ENCODE measurements around the gene CNGA4. TPM values are rescaled to one million over a fixed set of nuclear protein-coding genes. Genes with fewer than 3 reads are reported as not detected.
"Not testable (repeated sequence)": the region's sequence is repeated elsewhere in the genome, so short reads cannot be mapped to it uniquely, and the experiment has no call there.

The CNGA4 gene
- total RNA-seq, 2 experiments from 2014 or later: 0.20 to 0.30 TPM

DNA sequence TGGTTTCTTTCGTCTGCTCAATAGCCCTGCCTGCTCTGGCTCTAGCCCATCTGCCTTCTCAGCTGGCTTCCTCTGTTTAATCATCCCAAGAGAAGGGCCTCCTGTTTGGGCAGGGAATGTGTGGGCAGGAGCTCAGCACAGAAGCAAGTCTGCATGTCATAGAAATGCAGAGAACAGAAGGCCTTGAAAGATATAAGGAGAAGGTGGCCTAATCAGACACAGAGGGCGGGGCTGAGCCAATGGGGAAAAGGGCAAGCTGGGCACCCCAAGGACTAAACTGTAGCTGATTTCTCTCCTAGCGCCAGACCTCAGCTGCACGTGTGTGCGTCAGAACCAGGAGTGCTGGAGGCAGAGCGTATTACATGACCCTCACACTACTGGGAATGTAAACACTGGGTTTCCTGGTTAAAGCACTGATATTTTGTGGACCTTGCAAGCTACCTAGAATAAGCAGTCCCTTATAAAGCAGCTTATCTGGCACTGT, 13.1 kb downstream of the CNGA4 start:
- ChIA-PET POLR2A (interaction anchor here (1.3 kb wide), 1 partner anchor 109 kb away, joined by 3 read pairs; no protein-coding TSS in a partner anchor), CTCF (interaction anchor here (0.6 to 6.7 kb wide), 14 partner anchors 8 to 167 kb away, joined by 3 to 117 read pairs (median 6); partner anchors contain the start of genes APBB1, CCKBR, CNGA4 and FHIP1B)
- Mint-ChIP-seq H3K4me3 (no peak overlapping the region), H3K36me3 (ENCODE audit: low read depth) (no peaks in the 10 kb centered on the region), H3K9me3 (no peaks in the 10 kb centered on the region), H3K27ac (no peak overlapping the region), H3K27me3 (peaks cover 4% of the 10 kb centered on the region), H3K4me1 (no peaks in the 10 kb centered on the region)
- no peak for DNase-seq

DNA sequence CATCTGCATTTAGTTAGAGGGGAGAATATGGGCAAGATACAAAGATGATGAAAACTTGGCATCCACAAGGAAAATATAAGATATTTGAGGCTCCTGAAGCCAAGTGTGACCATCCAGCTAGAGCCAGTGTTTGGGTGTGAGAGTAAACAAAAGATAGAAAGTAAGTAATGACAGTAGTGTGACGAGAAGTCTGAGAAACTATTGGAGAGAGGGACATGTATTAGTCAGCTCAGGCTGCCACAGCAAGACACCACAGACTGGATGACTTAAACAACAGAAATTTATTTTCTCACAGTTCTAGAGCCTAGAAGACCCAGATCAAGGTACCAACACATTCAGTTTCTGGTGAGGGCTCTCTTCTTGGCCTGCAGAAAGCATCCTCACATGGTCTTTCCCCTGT, 14.3 kb downstream of the CNGA4 start:
- H3K27ac Mint-ChIP-seq: no peak overlapping the region
- H3K9me3 Mint-ChIP-seq: no peaks in the 10 kb centered on the region
- no peaks in the 10 kb centered on the region for H3K36me3 Mint-ChIP-seq (ENCODE audit: low read depth)
- ChIA-PET CTCF (interaction anchor here (1.2 to 6.7 kb wide), 4 partner anchors 15 to 109 kb away, joined by 3 to 117 read pairs (median 44); partner anchors contain the start of gene CNGA4), POLR2A (no interaction called here)
- no peaks in the 10 kb centered on the region for H3K27me3 Mint-ChIP-seq
- DNase-seq: no peak
- no peak overlapping the region for H3K4me3 Mint-ChIP-seq
- no peaks in the 10 kb centered on the region for H3K4me1 Mint-ChIP-seq

DNA sequence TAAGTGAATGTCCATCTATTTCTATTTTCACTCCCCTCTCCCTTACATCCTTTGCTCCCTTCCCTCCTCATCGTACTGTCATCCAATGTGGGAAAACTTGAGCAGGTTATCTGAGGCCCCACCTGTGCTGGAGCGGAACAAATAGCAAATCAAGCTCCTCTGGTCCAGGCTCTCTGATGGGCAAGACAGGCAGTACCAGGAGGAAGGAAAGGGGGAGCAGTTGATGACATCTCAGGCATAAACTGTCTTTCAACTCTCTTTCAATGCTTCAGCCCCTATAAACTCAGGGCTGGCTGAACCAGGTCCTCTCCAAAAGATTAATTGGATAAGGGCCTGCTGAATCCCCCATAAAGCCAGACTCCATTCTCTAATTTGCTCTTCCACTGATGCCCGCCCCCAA, 19.3 kb downstream of the CNGA4 start:
- no peak overlapping the region for H3K27ac Mint-ChIP-seq
- ChIA-PET POLR2A (no interaction called here), CTCF (interaction anchor here (1.1 to 1.7 kb wide), 3 partner anchors 16 to 105 kb away, joined by 3 to 4 read pairs (median 3); no protein-coding TSS in a partner anchor)
- peaks cover 3% of the 10 kb centered on the region for H3K4me1 Mint-ChIP-seq
- H3K27me3 Mint-ChIP-seq: no peaks in the 10 kb centered on the region
- H3K4me3 Mint-ChIP-seq: no peak overlapping the region
- no peaks in the 10 kb centered on the region for H3K36me3 Mint-ChIP-seq (ENCODE audit: low read depth)
- no peak for DNase-seq
- no peaks in the 10 kb centered on the region for H3K9me3 Mint-ChIP-seq

DNA sequence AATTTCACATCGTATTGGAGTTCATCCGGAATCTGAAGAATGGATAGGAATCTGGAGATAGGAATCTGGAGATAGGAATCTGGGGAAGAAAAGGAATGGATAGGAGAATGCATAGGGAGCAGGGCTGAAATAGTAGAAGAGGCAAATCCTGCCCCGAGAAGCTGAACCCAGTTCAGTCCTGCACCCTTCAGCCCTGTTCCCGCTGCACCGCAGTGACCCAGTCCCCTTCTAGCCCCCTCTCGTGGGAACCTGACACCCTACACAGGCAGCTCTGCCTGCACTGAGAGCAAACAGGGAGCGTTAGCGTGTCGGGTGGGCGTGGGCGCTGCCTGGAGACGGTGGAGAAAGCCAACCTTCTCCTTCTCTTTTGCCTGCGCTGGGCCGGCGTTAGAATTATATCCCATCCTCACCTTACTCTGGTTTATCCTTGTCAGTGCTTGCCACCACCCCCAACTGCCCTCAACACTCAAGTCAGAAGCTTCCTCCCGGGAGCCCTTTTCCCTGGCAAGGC, 19.7 kb downstream of the CNGA4 start:
- no peak for DNase-seq
- CTCF ChIA-PET: interaction anchor here (1.1 to 3.1 kb wide), 4 partner anchors 16 to 104 kb away, joined by 3 to 12 read pairs (median 4); no protein-coding TSS in a partner anchor
- Mint-ChIP-seq H3K27me3 (no peaks in the 10 kb centered on the region), H3K27ac (no peak overlapping the region), H3K4me3 (no peak overlapping the region), H3K36me3 (ENCODE audit: low read depth) (no peaks in the 10 kb centered on the region), H3K9me3 (no peaks in the 10 kb centered on the region), H3K4me1 (peaks cover 3% of the 10 kb centered on the region)
- POLR2A ChIA-PET: no interaction called here

DNA sequence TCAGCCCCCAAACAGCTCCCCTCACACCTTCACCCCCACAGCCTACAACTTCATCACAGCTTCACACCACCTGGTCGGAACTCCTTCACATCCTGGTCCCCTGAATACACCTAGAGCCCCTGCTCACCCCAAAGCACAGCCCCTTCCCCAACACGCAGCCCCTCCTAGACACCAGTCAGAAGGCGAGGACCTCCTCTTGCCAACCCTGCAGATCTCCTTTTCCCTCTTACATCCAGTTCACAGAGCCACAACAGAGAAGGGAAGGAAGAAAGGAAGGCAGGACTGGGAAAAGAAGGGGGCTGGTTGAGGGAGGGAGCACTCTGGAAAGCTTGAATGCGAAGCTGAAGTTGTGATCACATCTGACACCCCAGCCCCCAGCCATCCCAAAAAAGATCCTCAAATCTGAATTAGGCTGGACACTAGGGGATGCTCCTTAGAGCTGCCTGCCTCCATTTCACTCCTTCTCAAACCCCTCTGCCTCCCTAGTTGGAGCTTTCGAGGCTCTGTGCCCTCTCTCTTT, 21.4 kb downstream of the CNGA4 start:
- Mint-ChIP-seq H3K27ac (no peak overlapping the region), H3K36me3 (ENCODE audit: low read depth) (no peaks in the 10 kb centered on the region), H3K4me1 (peaks cover 3% of the 10 kb centered on the region), H3K27me3 (peaks cover 4% of the 10 kb centered on the region), H3K4me3 (no peak overlapping the region), H3K9me3 (no peaks in the 10 kb centered on the region)
- POLR2A ChIA-PET: interaction anchor here (2.2 kb wide), 1 partner anchor 59 kb away, joined by 5 read pairs; the partner anchor contains the start of gene CAVIN3
- DNase-seq: no peak
- CTCF ChIA-PET: interaction anchor here (0.9 to 3.1 kb wide), 4 partner anchors 9 to 103 kb away, joined by 3 to 21 read pairs (median 10); no protein-coding TSS in a partner anchor

DNA sequence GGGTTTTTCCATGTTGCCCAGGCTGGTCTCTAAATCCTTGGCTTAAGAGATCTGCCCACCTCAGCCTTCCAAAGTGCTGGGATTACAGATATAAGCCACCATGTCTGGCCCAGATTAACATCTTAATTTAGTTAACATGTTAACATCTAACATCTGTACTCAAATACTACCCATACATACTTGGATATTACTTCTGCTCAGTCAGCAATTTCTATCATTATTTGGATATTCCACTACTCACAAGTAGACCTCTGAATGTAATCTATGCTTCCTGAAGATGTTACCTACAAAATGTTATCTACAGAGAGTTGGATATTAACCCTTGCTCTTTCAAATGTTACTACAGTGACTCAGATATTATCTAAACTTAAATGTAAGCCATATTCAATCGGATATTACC, 24.8 kb downstream of the CNGA4 start:
- ChIA-PET CTCF (no interaction called here), POLR2A (no interaction called here)
- Mint-ChIP-seq H3K4me3 (no peak overlapping the region), H3K36me3 (ENCODE audit: low read depth) (no peaks in the 10 kb centered on the region), H3K9me3 (no peaks in the 10 kb centered on the region), H3K27me3 (peaks cover 12% of the 10 kb centered on the region), H3K27ac (no peak overlapping the region), H3K4me1 (peaks cover 3% of the 10 kb centered on the region)
- DNase-seq: no peak

DNA sequence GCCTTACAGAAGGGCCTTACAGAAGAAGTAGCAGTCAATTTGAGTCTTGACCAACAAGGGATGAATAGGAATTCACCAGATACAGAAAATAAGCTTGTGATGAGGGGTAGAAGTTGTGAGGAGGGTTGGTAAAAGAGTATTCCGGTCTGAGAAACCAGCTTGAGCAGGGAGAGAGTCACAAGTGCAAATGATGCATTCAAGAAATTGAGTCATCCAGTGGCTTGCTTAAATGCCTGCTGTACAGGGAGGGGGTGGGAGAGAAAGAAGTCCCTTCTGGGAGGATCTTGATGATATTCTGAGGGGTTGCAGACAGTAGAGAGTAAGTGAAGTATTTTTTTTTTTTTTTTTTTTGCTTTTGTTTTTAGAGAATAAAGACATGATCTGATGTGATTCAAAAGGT, 29.9 kb downstream of the CNGA4 start:
- Mint-ChIP-seq H3K36me3 (ENCODE audit: low read depth) (no peaks in the 10 kb centered on the region), H3K4me1 (peaks cover 4% of the 10 kb centered on the region), H3K27ac (no peak overlapping the region), H3K4me3 (no peak overlapping the region), H3K9me3 (no peaks in the 10 kb centered on the region), H3K27me3 (peaks cover 20% of the 10 kb centered on the region)
- DNase-seq: no peak
- POLR2A ChIA-PET: no interaction called here
- CTCF ChIA-PET: interaction anchor here (0.9 kb wide), 1 partner anchor 18 kb away, joined by 3 read pairs; no protein-coding TSS in a partner anchor

DNA sequence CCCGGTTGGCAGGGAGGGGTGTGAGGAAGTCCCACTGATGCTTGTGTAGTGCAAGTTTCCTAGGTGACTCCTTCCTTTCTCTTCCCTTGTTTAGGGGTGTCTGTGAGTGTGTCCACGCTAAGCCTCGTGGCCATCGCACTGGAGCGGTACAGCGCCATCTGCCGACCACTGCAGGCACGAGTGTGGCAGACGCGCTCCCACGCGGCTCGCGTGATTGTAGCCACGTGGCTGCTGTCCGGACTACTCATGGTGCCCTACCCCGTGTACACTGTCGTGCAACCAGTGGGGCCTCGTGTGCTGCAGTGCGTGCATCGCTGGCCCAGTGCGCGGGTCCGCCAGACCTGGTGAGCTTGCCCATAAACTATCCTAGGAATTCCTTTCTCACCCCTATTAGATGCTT, 31.1 kb downstream of the CNGA4 start:
- ChIA-PET POLR2A (no interaction called here), CTCF (interaction anchor here (0.7 to 1.6 kb wide), 2 partner anchors 48 to 93 kb away, joined by 4 to 5 read pairs; no protein-coding TSS in a partner anchor)
- H3K9me3 Mint-ChIP-seq: no peaks in the 10 kb centered on the region
- peaks cover 29% of the 10 kb centered on the region for H3K27me3 Mint-ChIP-seq
- no peak overlapping the region for H3K4me3 Mint-ChIP-seq
- peaks cover 4% of the 10 kb centered on the region for H3K4me1 Mint-ChIP-seq
- H3K36me3 Mint-ChIP-seq (ENCODE audit: low read depth): no peaks in the 10 kb centered on the region
- H3K27ac Mint-ChIP-seq: no peak overlapping the region
- no peak for DNase-seq

DNA sequence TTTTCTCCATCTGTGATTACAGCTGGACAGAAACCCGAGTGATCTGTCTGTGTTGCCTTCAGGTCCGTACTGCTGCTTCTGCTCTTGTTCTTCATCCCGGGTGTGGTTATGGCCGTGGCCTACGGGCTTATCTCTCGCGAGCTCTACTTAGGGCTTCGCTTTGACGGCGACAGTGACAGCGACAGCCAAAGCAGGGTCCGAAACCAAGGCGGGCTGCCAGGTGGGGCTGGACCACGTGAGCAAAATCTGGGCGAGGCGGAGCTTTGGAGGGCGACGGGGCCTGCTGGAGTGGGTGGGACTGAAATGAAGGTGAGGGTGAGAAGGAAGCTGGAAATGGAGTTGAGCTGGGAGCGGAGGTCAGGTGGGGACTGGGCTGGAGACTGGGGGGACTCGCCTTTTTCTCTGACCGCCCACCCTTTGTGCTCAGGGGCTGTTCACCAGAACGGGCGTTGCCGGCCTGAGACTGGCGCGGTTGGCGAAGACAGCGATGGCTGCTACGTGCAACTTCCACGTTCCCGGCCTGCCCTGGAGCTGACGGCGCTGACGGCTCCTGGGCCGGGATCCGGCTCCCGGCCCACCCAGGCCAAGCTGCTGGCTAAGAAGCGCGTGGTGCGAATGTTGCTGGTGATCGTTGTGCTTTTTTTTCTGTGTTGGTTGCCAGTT, 31.8 kb downstream of the CNGA4 start:
- H3K4me3 Mint-ChIP-seq: no peak overlapping the region
- no peak overlapping the region for H3K27ac Mint-ChIP-seq
- CTCF ChIA-PET: interaction anchor here (0.7 to 1.6 kb wide), 2 partner anchors 47 to 92 kb away, joined by 4 to 5 read pairs; no protein-coding TSS in a partner anchor
- POLR2A ChIA-PET: no interaction called here
- peaks cover 4% of the 10 kb centered on the region for H3K4me1 Mint-ChIP-seq
- H3K27me3 Mint-ChIP-seq: peaks cover 30% of the 10 kb centered on the region
- H3K36me3 Mint-ChIP-seq (ENCODE audit: low read depth): no peaks in the 10 kb centered on the region
- H3K9me3 Mint-ChIP-seq: no peaks in the 10 kb centered on the region
- DNase-seq: no peak

DNA sequence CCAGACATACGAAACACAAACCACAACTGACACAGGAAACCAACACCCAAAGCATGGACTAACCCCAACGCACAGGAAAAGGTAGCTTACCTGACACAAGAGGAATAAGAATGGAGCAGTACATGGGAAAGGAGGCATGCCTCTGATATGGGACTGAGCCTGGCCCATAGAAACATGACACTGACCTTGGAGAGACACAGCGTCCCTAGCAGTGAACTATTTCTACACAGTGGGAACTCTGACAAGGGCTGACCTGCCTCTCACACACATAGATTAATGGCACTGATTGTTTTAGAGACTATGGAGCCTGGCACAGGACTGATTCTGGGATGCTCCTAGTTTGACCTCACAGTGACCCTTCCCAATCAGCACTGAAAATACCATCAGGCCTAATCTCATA, 32.7 kb downstream of the CNGA4 start:
- ChIA-PET POLR2A (no interaction called here), CTCF (no interaction called here)

DNA sequence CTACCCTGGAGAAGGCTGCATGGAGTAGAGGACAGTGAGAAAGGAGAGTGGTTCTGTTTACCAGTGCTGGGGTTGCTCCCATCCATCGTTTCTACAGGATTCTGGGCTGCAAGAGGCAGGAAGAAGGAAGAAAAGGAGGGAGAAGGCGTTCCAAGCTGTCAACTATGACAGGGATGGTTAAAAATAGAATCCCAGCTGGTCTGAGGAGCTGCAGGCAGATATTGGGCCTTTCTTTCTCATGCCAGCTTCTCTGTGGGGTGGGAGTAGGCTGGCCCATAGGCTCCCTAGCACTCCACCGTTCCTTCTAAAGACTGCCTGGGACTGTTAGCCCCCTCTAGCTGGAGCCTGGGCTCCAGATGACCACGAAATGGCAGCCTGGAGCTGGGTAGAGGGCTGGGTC, 34.3 kb downstream of the CNGA4 start:
- peaks cover 46% of the 10 kb centered on the region for H3K27me3 Mint-ChIP-seq
- ChIA-PET POLR2A (no interaction called here), CTCF (interaction anchor here (1.4 to 1.7 kb wide), 2 partner anchors 80 to 90 kb away, joined by 5 to 6 read pairs; no protein-coding TSS in a partner anchor)
- H3K27ac Mint-ChIP-seq: no peak overlapping the region
- peaks cover 4% of the 10 kb centered on the region for H3K4me1 Mint-ChIP-seq
- H3K9me3 Mint-ChIP-seq: no peaks in the 10 kb centered on the region
- DNase-seq: no peak
- no peaks in the 10 kb centered on the region for H3K36me3 Mint-ChIP-seq (ENCODE audit: low read depth)
- no peak overlapping the region for H3K4me3 Mint-ChIP-seq

More for the DNA sequence above, 32.7 kb downstream of the CNGA4 start:
- no peak overlapping the region for H3K4me3 Mint-ChIP-seq
- H3K36me3 Mint-ChIP-seq (ENCODE audit: low read depth): no peaks in the 10 kb centered on the region
- no peak for DNase-seq
- no peak overlapping the region for H3K27ac Mint-ChIP-seq
- peaks cover 35% of the 10 kb centered on the region for H3K27me3 Mint-ChIP-seq
- H3K4me1 Mint-ChIP-seq: peaks cover 4% of the 10 kb centered on the region
- no peaks in the 10 kb centered on the region for H3K9me3 Mint-ChIP-seq

DNA sequence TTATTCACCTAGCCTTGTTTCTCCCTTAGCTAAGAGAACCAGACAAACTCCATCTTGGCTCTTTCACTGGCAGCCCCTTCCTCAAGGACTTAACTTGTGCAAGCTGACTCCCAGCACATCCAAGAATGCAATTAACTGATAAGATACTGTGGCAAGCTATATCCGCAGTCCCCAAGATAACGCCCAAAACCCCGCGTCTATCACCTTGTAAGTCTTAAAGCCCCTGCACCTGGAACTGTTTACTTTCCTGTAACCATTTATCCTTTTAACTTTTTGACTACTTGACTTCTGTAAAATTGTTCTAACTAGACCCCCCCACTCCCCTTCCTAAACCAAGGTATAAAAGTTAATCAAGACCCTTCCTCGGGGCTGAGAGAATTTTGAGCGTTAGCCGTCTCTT, 41.9 kb downstream of the CNGA4 start:
- DNase-seq; H3K27ac Mint-ChIP-seq; H3K9me3 Mint-ChIP-seq; POLR2A ChIA-PET; H3K4me1 Mint-ChIP-seq; H3K36me3 Mint-ChIP-seq (ENCODE audit: low read depth); H3K4me3 Mint-ChIP-seq; CTCF ChIA-PET: not testable (repeated sequence)
- H3K27me3 Mint-ChIP-seq: peaks cover 68% of the 10 kb centered on the region

DNA sequence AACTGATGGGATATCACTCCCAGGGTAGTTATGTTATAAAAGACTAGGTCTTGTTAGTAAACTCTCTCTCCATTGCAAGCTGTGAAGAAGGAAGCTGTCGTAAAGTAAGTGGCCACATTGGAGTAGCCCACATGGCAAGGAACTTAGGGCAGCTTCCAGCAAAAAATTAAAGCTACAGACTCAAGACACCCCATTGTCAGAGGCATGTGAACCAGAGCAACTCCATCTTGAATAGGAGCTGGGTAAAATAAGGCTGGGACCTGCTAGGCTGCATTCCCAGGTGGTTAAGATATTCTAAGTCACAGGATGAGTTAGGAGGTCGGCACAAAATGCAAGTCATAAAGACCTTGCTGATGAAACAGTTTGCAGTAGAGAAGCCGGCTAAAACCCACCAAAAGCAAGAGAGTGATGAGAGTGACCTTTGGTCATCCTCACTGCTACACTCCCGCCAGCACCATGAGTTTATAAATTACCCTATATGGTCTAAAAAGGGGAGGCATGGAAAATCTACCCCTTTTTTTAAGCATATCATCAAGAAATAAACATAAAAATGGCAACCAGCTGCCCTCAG, 44.6 kb downstream of the CNGA4 start:
- Mint-ChIP-seq H3K4me1 (no peaks in the 10 kb centered on the region), H3K27ac (no peak overlapping the region), H3K36me3 (ENCODE audit: low read depth) (no peaks in the 10 kb centered on the region), H3K4me3 (no peak overlapping the region), H3K27me3 (peaks cover 58% of the 10 kb centered on the region), H3K9me3 (no peaks in the 10 kb centered on the region)
- no peak for DNase-seq
- ChIA-PET CTCF (interaction anchor here (1.4 to 1.7 kb wide), 2 partner anchors 10 to 70 kb away, joined by 3 to 8 read pairs; no protein-coding TSS in a partner anchor), POLR2A (no interaction called here)

All from activated CD4-positive, alpha-beta memory T cell treated with anti-CD3 and anti-CD28 coated beads, Interleukin-2, amount 10 ng/mL, durations not matched to agents 7 days and 5 days (primary cell).